Neural progenitor cell (in vitro differentiated cells): ENCODE measurements around the gene MYH1. TPM values are rescaled to one million over a fixed set of nuclear protein-coding genes. Genes with fewer than 3 reads are reported as not detected.
A peak's percentile ranks its signal among the peaks of the same experiment; 100 is the strongest.

ENCODE experiments used
- DNase-seq: peaks from one replicate; pipeline ENCODE4 v3.0.0-alpha.2; 2016; ENCODE audit warnings: low spot score
- H2AFZ ChIP-seq: fragments of 200-600 bp; sonication (generic); replicated peaks from 2 replicates; pipeline ENCODE4 v1.6.1; 2016; ENCODE audit warnings: antibody characterized with exemption
- H3F3A ChIP-seq: fragments of 200-600 bp; sonication (generic); 2 replicates; pipeline ENCODE4 v1.6.1; 2016; ENCODE audit warnings: antibody characterized with exemption, low read depth
- H3K27ac ChIP-seq: fragments of 200-600 bp; sonication (generic); 2 replicates; pipeline ENCODE4 v1.5.1; 2016; ENCODE audit warnings: mild to moderate bottlenecking
- H3K27me3 ChIP-seq: fragments of 200-600 bp; sonication (generic); 2 replicates; pipeline ENCODE4 v1.6.1; 2016; ENCODE audit warnings: mild to moderate bottlenecking, moderate library complexity
- H3K36me3 ChIP-seq: fragments of 200-600 bp; sonication (generic); 2 replicates; pipeline ENCODE4 v1.5.1; 2016
- H3K4me1 ChIP-seq: fragments of 200-600 bp; sonication (generic); 2 replicates; pipeline ENCODE4 v1.6.1; 2016; ENCODE audit warnings: mixed run types
- H3K4me2 ChIP-seq: fragments of 200-600 bp; sonication (generic); 2 replicates; pipeline ENCODE4 v1.6.1; 2016
- H3K4me3 ChIP-seq: fragments of 200-600 bp; sonication (generic); 2 replicates; pipeline ENCODE4 v1.5.1; 2016
- H3K79me2 ChIP-seq: fragments of 200-600 bp; sonication (generic); 2 replicates; pipeline ENCODE4 v1.6.1; 2016; ENCODE audit warnings: low read depth
- H3K9ac ChIP-seq: fragments of 200-600 bp; sonication (generic); 2 replicates; pipeline ENCODE4 v1.6.1; 2016
- H3K9me3 ChIP-seq: fragments of 200-600 bp; sonication (generic); 2 replicates; pipeline ENCODE4 v1.5.1; 2016; ENCODE audit warnings: low read depth
- H4K20me1 ChIP-seq: fragments of 200-600 bp; sonication (generic); 2 replicates; pipeline ENCODE4 v1.6.1; 2016; ENCODE audit warnings: low read depth
- H3K27ac Mint-ChIP-seq: 3 replicates; pipeline ENCODE4 v1.8.0; 2021; ENCODE audit warnings: mixed read lengths
- H3K27me3 Mint-ChIP-seq: 2 replicates; pipeline ENCODE4 v1.8.0; 2022; ENCODE audit warnings: low read depth, mild to moderate bottlenecking, inconsistent platforms, moderate library complexity, mixed read lengths; ENCODE audit not compliant: insufficient read depth
- H3K36me3 Mint-ChIP-seq: 3 replicates; pipeline ENCODE4 v1.8.0; 2021; ENCODE audit warnings: mixed read lengths
- H3K4me1 Mint-ChIP-seq: 3 replicates; pipeline ENCODE4 v1.8.0; 2021; ENCODE audit warnings: mixed read lengths
- H3K4me3 Mint-ChIP-seq: 3 replicates; pipeline ENCODE4 v1.8.0; 2021; ENCODE audit warnings: mild to moderate bottlenecking, moderate library complexity, mixed read lengths
- H3K9me3 Mint-ChIP-seq: 3 replicates; pipeline ENCODE4 v1.8.0; 2020; ENCODE audit warnings: mixed read lengths
- CTCF ChIP-seq: fragments of 200-600 bp; sonication (generic); IDR thresholded peaks from 2 replicates; pipeline ENCODE4 v1.5.1; 2017; ENCODE audit warnings: antibody characterized with exemption, mild to moderate bottlenecking
- EZH2 ChIP-seq: fragments of 200-600 bp; sonication (generic); IDR thresholded peaks from 2 replicates; pipeline ENCODE4 v1.6.1; 2017; ENCODE audit warnings: antibody characterized with exemption, mild to moderate bottlenecking, moderate library complexity
- EZH2phosphoT487 ChIP-seq: fragments of 200-600 bp; sonication (generic); IDR thresholded peaks from 2 replicates; pipeline ENCODE4 v1.6.1; 2017; ENCODE audit warnings: antibody characterized with exemption
- total RNA-seq: library from RNA; depleted of rRNA; stranded (reverse); fragments of >200 nt; gene quantifications from 2 replicates; pipeline ENCODE4 v1.2.3, GENCODE V29; 2015; ENCODE audit warnings: low replicate concordance

Gene MYH1
- total RNA-seq, 1 donor from 2014 or later: not detected

GRCh38 chr17:10516065-10516464 is 2.3 kb downstream of the MYH1 start:
- no peak for DNase-seq
- Histone ChIP-seq H3K4me1 (no peaks in the 10 kb centered on the region), H3K4me3 (no peak overlapping the region), H3K4me2 (no peak overlapping the region), H3F3A (no peaks in the 10 kb centered on the region), H3K9ac (no peak overlapping the region), H3K79me2 (no peaks in the 10 kb centered on the region), H2AFZ (no peak overlapping the region), H4K20me1 (no peaks in the 10 kb centered on the region), H3K36me3 (no peaks in the 10 kb centered on the region), H3K27me3 (no peaks in the 10 kb centered on the region), H3K27ac (no peak overlapping the region), H3K9me3 (no peaks in the 10 kb centered on the region)
- no peak overlapping the region for H3K27ac Mint-ChIP-seq
- no peaks in the 10 kb centered on the region for H3K9me3 Mint-ChIP-seq
- H3K27me3 Mint-ChIP-seq: peaks cover under 1% of the 10 kb centered on the region
- no peak for TF ChIP-seq CTCF
- no peak for TF ChIP-seq EZH2
- H3K4me1 Mint-ChIP-seq: no peaks in the 10 kb centered on the region
- H3K4me3 Mint-ChIP-seq: no peak overlapping the region
- H3K36me3 Mint-ChIP-seq: no peaks in the 10 kb centered on the region

GRCh38 chr17:10513299-10514067 is 4.9 kb downstream of the MYH1 start:
- H3K27me3 ChIP-seq: no peaks in the 10 kb centered on the region
- H3K4me2 ChIP-seq: no peak overlapping the region
- H3K27me3 Mint-ChIP-seq: no peaks in the 10 kb centered on the region
- TF ChIP-seq EZH2phosphoT487 (no peak), CTCF (peak; percentile 21)
- DNase-seq: no peak
- no peaks in the 10 kb centered on the region for H3F3A ChIP-seq
- no peaks in the 10 kb centered on the region for H4K20me1 ChIP-seq
- no peak overlapping the region for H3K27ac ChIP-seq
- H3K4me3 ChIP-seq: no peak overlapping the region
- H3K9ac ChIP-seq: no peak overlapping the region
- H3K9me3 Mint-ChIP-seq: no peaks in the 10 kb centered on the region
- no peak overlapping the region for H3K27ac Mint-ChIP-seq
- H3K36me3 ChIP-seq: no peaks in the 10 kb centered on the region
- no peaks in the 10 kb centered on the region for H3K36me3 Mint-ChIP-seq
- no peaks in the 10 kb centered on the region for H3K79me2 ChIP-seq
- no peaks in the 10 kb centered on the region for H3K4me1 Mint-ChIP-seq
- H2AFZ ChIP-seq: no peak overlapping the region
- H3K9me3 ChIP-seq: no peaks in the 10 kb centered on the region
- no peaks in the 10 kb centered on the region for H3K4me1 ChIP-seq
- no peak overlapping the region for H3K4me3 Mint-ChIP-seq

GRCh38 chr17:10512856-10513255 is 5.5 kb downstream of the MYH1 start:
- no peak for DNase-seq
- Histone ChIP-seq H3K27ac (no peak overlapping the region), H3K27me3 (no peaks in the 10 kb centered on the region), H4K20me1 (no peaks in the 10 kb centered on the region), H3K9ac (no peak overlapping the region), H3K4me1 (no peaks in the 10 kb centered on the region), H3F3A (no peaks in the 10 kb centered on the region), H3K9me3 (no peaks in the 10 kb centered on the region), H3K79me2 (no peaks in the 10 kb centered on the region), H3K36me3 (no peaks in the 10 kb centered on the region), H3K4me2 (no peak overlapping the region), H3K4me3 (no peak overlapping the region), H2AFZ (no peak overlapping the region)
- Mint-ChIP-seq H3K27me3 (no peaks in the 10 kb centered on the region), H3K27ac (no peak overlapping the region), H3K4me1 (no peaks in the 10 kb centered on the region), H3K9me3 (no peaks in the 10 kb centered on the region), H3K36me3 (no peaks in the 10 kb centered on the region), H3K4me3 (no peak overlapping the region)
- TF ChIP-seq EZH2: no peak
- no peak for TF ChIP-seq EZH2phosphoT487
- no peak for TF ChIP-seq CTCF
